Right kidney (tissue), 1 donor: ENCODE data around the gene ZBTB7C.

Experiments used
- DNase-seq: peaks from one replicate; pipeline ENCODE4 v3.0.0-alpha.2; 2016

The ZBTB7C gene

DNA sequence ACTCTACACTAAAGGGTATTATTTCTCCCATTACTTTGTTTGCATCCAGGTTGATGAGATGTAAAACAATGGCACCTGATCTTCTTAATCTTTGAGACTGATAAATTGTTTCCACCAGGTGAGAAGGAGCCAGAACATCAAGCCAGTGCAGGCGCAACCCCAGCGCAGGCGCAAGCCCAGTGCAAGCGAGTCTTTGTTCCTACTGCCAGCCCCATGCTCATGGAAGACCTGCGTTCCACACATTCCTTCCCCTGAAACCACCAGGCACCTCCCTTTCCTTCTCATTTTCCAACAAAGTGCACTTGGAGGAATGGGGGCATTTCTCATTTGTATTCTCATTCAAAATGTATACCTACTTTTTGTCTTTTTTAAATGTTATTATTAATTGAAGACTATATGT, 290.0 kb downstream of the ZBTB7C start:
- no peak for DNase-seq

DNA sequence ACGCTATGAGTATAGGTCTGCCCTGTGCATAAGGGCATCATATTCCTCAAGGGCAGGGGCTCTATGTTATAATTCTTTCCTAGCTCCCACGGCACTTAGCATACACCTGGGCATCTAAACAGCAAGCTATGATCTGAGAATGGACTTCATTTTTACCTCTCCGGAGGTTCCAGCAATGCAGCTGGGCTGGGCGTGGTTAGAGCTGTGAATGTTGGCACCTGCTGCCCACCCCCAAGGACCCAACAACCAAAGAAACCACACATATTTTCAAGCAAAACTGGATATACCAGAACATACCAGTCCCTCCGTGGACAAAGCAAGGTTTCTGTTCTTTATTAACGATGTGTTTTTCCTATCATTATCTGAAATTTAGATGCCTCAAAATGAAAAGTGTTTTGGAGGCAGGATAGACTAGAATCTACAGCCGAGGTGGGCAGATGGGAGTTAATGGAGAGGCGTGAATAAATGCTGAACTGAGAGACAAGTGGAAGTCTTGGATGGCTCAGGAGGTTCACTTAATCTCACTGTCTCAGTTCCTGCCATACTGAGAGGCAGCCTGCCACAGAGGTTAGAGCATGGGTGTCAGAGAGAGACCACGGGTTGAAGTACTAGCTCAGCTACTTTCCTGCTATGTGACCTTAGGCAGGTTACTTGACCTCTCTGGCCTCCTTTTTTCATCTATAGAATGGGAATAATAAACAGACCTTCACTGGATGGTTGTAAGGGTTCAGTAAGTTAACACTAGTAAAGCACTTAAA, 292.1 kb downstream of the ZBTB7C start:
- DNase-seq = no peak

- no peak for DNase-seq
These were observed 293.2 kb downstream of the ZBTB7C start for GRCh38 chr18:48116017-48116416.

- DNase-seq = no peak
These were observed 295.5 kb downstream of the ZBTB7C start for GRCh38 chr18:48113691-48114090.

GRCh38 chr18:48111587-48111986, 297.6 kb downstream of the ZBTB7C start:
- DNase-seq = no peak

GRCh38 chr18:48110797-48111196, 298.4 kb downstream of the ZBTB7C start:
- DNase-seq = no peak

DNA sequence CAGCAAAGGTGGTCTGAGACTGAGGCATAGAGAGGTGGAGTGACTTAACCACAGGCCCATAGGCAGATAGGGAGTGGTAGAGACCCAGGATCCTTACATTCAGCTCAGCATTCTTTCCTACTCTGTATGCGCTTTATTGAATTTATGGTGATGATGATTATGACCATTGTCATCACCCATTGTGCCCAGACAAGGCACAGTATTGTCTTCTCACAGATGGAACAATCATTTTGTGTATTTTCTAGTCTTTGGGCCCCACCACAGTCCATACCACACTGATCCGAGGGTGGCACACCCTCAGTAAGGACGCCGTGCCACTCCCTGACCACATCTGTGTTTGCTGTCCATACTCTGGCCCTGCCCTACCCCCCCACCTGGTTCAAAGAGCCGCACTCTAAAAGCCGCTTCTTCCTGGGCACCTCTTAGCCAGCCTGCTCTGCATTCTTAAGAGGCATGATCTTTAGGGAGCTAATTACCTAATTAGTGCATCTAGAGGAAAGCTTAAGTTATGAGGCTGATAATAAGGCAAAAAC, 299.2 kb downstream of the ZBTB7C start:
- no peak for DNase-seq

GRCh38 chr18:48108136-48108535, 301.0 kb downstream of the ZBTB7C start:
- no peak for DNase-seq

DNA sequence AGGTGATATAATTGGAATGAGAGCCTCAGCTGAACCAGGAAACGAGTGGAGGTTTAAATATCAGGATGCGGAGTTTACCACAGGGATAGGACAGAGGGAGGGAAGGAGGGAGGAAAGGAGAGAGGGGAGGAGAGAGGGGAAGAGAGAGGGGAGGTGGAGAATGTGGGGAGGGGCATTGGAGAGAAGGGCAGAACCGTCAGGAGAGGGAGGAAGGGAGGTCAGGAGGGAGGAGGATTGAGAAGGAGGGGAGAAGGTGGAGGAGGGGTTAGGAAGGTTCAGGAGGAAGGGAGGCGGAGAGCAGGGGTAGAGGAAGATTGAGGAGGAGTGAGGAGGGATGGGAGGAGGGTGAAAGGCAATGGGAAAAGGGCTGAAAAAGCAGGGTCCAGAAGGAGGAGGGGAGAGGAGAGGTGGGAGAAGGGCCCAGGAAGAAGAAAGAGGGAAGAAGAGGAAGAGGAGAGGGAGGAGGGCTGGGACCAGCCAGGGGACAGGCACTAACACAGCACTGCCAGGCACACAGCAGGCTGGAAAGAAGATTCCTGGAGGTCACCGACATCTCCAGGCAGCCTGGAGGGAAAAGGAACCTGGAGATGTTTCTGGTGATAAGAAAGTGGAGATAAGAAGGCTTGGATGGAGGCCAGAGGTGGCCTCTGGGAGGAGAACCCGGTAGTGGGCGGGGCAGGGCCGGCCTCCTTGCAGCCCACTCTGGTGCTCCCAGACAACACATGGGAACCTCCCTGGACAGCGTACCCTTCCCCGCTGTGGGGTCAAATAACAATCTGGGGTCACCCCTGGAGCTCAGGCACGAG, 302.0 kb downstream of the ZBTB7C start:
- DNase-seq = no peak

DNA sequence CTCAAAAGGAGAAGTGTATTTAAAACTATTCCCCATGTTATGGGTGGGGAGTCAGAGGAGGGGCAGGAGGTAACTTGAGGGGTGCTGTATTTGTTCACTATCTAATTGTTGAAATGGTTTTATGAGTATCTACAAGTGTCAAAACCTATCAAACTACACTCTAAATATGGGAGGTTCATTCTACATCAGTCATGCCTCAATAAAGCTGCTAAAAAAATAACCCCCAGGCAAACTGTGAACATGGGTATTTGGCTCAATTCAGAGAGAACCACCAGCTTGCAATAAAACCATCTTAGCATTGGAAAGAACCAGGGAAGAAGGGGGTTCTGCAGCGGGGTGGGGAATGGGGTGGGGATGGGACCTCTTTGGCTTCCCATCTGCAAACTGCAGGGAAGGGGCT, 302.7 kb downstream of the ZBTB7C start:
- DNase-seq = no peak

- DNase-seq = no peak
These were observed 303.9 kb downstream of the ZBTB7C start for GRCh38 chr18:48105317-48105716.

- no peak for DNase-seq
These were observed 304.5 kb downstream of the ZBTB7C start for GRCh38 chr18:48104705-48105104.

- peak; percentile 54 for DNase-seq
These were observed 308.5 kb downstream of the ZBTB7C start for GRCh38 chr18:48100651-48101165.

DNA sequence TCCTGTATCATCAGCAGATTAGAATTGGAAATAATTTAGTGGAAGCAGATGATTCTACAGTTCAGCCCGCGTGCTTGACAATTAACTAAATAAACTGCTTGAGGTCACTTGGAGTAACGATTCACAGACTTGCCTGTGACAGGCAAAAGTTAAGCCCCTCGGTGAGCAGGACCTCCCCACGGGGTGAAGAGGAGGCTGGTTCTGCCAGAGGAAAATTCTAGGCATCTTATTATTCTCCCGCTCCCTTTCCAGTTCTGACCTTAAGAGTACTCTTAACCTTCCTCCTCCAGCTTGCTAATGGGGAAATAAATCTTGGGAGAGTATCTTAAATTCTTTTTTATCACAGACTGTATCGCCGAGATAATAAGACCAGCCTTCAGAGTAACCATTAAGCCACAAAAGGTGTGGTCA, 309.0 kb downstream of the ZBTB7C start:
- peak; percentile 71 for DNase-seq

GRCh38 chr18:48099481-48100164, 309.6 kb downstream of the ZBTB7C start:
- DNase-seq = no peak

GRCh38 chr18:48098538-48098937, 310.6 kb downstream of the ZBTB7C start:
- DNase-seq = no peak

DNA sequence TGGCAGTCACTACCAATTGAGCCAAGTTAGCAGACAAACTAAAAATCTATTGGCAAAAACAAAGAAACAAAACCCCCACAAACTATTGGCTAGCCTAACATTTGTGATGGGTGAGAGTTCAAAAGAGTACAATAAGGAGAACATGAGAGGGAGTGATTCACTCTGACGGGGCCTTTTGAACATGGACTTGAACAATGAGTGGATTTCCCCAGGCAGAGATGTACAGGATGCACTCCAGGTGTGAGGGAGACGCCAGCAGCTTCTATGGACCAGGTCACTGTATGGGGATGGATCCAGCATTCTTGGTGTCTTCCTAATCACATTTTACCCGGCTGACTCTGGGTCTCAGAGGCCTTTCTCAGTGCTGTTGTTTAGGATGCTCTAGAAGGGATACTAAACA, 311.2 kb downstream of the ZBTB7C start:
- no peak for DNase-seq

DNA sequence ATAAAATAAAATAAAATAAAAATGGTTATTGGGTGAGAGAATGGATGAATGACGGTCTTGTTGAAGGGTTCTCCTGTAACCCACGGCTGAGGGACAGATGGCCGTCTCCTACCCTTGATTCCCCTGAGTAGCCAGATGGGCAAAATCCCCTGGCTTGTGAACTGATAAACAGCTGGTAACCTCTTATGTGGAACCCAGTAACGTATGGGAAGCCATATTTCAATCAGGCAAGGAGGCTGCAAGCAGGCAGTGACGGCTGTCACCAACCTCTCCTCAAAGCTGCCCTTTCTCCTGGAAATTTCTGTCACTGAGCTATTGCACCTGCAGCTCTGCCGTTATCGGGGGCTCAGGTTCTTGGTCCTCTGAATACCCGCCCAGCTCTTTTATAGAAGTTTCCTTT, 313.5 kb downstream of the ZBTB7C start:
- no peak for DNase-seq

DNA sequence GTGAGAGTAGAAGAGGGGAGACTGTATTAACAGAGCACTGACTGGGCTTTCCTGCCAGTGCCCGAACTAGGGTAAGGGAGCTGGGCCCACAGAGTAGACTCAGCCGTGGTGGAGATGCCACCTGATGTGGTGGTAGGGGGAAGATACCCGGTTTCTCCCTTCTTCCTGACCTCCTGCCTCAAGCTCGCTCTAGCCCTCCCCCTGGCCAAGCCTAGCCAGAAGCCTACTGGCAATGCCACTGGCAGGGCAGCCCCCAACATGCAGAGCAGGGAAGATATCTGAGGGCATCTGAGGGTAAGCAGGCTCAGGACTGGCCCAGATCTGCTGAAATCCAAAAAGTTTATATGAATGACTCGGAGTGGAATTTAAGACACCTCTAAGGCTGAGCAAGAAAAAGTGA, 316.1 kb downstream of the ZBTB7C start:
- no peak for DNase-seq

GRCh38 chr18:48091869-48092497, 317.2 kb downstream of the ZBTB7C start:
- DNase-seq = no peak

DNA sequence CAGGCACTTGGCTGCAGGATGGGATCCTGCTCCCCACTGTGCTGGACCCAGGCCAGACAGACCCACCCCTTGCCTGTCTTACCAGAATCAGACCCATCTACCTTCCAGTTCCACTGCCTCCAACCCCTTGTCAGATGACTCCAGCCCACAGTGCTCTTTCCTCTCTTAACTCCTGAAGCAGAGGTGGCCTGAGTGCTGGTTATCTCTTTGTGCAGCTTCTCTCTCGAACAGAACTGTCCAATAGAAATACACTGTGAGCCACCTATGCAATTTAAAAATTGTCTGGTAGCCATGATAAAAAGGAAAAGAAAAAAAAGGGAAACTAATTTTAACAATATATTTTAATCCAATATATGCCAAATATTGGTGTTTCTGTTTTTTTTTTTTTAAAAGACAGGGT, 318.5 kb downstream of the ZBTB7C start:
- DNase-seq = no peak

DNA sequence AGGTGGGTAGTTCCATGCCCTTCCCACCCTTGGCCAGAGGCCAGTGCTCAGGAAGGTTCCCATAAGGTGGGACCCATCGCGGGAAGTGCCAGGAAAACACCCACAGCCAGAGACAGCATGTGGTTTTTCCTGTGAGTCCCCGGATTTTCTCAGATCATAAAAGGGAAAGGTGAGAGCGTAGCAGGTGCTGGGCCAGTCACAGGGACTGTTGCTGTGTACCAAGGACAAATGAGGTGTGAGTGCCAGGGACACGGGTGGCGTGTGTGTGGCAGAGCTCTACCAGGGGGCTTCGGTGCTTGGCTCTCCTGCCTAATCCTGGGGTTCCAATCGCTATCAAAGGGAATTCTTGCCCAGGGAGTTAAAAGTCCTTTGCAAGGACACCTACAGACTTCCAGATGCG, 319.2 kb downstream of the ZBTB7C start:
- DNase-seq = no peak
